Mammary microvascular endothelial cell (primary cell): ENCODE measurements around the gene ZNF692. TPM values are rescaled to one million over a fixed set of nuclear protein-coding genes. Genes with fewer than 3 reads are reported as not detected.

ENCODE experiments used
- total RNA-seq: library from RNA; depleted of rRNA; stranded (reverse); fragments of >200 nt; gene quantifications from 2 replicates; pipeline ENCODE4 v1.2.3, GENCODE V29; 2015

The ZNF692 gene
- 14.4 and 18.8 TPM in 2 replicates for total RNA-seq

GRCh38 chr1:248858891-248859889 is at the start of gene ZNF692:
TSS of gene ZNF692 (minus strand) at chr1:248859085. CDS start at chr1:248858309, 776 bp downstream.

GRCh38 chr1:248906009-248906752 is 47.3 kb upstream of the ZNF692 start, which contains the start of gene PGBD2:
TSS of gene PGBD2 (plus strand) at chr1:248906235. CDS start at chr1:248913863, 7,628 bp downstream.

GRCh38 chr1:248837781-248838356 is 21.0 kb downstream of the ZNF692 start, which contains the start of gene ZNF672:
TSS of gene ZNF672 (plus strand) at chr1:248838224. CDS start at chr1:248847275, 9,051 bp downstream.

GRCh38 chr1:248825909-248826760 is 32.8 kb downstream of the ZNF692 start, which contains the start of gene SH3BP5L:
TSS of gene SH3BP5L (minus strand) at chr1:248825915. CDS start at chr1:248824935, 980 bp downstream.

Other genes with a start within 250 kb of the ZNF692 start
- not detected in 2 replicates for gene OR2T11, start 224.0 kb downstream of the ZNF692 start, total RNA-seq
- gene OR2T35, start 213.8 kb downstream of the ZNF692 start, total RNA-seq, result not detected in 2 replicates
- not detected in 2 replicates for gene OR2T27, start 203.6 kb downstream of the ZNF692 start, total RNA-seq
- gene OR14I1, start 156.3 kb downstream of the ZNF692 start, total RNA-seq, result not detected in 2 replicates
- gene LYPD8, start 103.3 kb downstream of the ZNF692 start, total RNA-seq, result not detected in 2 replicates
- gene SH3BP5L, start 33.2 kb downstream of the ZNF692 start, total RNA-seq, result 18.3 and 19.3 TPM in 2 replicates
- gene ZNF672, start 20.9 kb downstream of the ZNF692 start, total RNA-seq, result 15.3 and 18.0 TPM in 2 replicates
- 3.1 and 4.4 TPM in 2 replicates for gene PGBD2, start 47.1 kb upstream of the ZNF692 start, total RNA-seq